Loucy (cell line): ENCODE data around the gene IFT80.

Experiments
- EZH2phosphoT487 ChIP-seq: fragments of 200-600 bp; IDR thresholded peaks from 2 replicates; pipeline ENCODE4 v1.6.1; 2018; ENCODE audit warnings: antibody characterized with exemption, mild to moderate bottlenecking, moderate library complexity, borderline replicate concordance
- TF ChIP-seq, protein P1 (sequence below): fragments of 200-600 bp; sonication (generic); conservative IDR thresholded peaks from 2 replicates; pipeline ENCODE4 v1.5.1; 2014; ENCODE audit warnings: mild to moderate bottlenecking, antibody characterized with exemption, low read length

DNA sequence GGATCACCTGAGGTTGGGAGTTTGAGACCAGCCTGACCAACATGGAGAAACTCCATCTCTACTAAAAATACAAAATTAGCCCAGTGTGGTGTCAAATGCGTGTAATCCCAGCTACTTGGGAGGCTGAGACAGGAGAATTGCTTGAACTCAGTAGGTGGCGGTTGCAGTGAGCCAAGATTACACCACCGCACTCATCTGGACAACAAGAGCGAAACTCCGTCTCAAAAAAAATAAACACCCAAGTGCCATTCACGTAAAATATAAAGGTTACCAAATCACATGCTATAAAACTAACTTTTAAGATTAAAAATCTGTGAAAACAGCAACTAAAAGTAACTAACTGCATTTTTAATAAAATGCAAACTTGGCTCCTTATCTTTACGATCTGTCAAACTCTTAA is 41.7 kb upstream of the IFT80 start:
- TF ChIP-seq, protein P1, sequence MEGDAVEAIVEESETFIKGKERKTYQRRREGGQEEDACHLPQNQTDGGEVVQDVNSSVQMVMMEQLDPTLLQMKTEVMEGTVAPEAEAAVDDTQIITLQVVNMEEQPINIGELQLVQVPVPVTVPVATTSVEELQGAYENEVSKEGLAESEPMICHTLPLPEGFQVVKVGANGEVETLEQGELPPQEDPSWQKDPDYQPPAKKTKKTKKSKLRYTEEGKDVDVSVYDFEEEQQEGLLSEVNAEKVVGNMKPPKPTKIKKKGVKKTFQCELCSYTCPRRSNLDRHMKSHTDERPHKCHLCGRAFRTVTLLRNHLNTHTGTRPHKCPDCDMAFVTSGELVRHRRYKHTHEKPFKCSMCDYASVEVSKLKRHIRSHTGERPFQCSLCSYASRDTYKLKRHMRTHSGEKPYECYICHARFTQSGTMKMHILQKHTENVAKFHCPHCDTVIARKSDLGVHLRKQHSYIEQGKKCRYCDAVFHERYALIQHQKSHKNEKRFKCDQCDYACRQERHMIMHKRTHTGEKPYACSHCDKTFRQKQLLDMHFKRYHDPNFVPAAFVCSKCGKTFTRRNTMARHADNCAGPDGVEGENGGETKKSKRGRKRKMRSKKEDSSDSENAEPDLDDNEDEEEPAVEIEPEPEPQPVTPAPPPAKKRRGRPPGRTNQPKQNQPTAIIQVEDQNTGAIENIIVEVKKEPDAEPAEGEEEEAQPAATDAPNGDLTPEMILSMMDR: no peak
- no peak for TF ChIP-seq EZH2phosphoT487
